ENCODE measurements around the gene CDRT4. TPM values are rescaled to one million over a fixed set of nuclear protein-coding genes. Genes with fewer than 3 reads are reported as not detected.

Gene CDRT4
- total RNA-seq, 1 experiment from 2014 or later: 13.6 TPM

Other genes starting within 250 kb of the CDRT4 start
- not detected in 2 replicates for gene PMP22, start 202.3 kb downstream of the CDRT4 start, total RNA-seq (2014; rRNA removed; shearing (Covaris generic); ENCODE audit: low replicate concordance)
- gene TEKT3, start 126.0 kb downstream of the CDRT4 start, total RNA-seq (2014; rRNA removed; shearing (Covaris generic); ENCODE audit: low replicate concordance): not detected in 2 replicates
- gene TVP23C, start 95.9 kb upstream of the CDRT4 start, total RNA-seq (2014; rRNA removed; shearing (Covaris generic); ENCODE audit: low replicate concordance): 13.7 and 13.8 TPM in 2 replicates
- 0.26 TPM in 1 of 2 replicates, not detected in the other for gene FBXW10B, start 152.1 kb upstream of the CDRT4 start, total RNA-seq (2014; rRNA removed; shearing (Covaris generic); ENCODE audit: low replicate concordance)
- 10.9 and 13.2 TPM in 2 replicates for gene TRIM16, start 216.7 kb upstream of the CDRT4 start, total RNA-seq (2014; rRNA removed; shearing (Covaris generic); ENCODE audit: low replicate concordance)
- gene ZNF286A, start 232.1 kb upstream of the CDRT4 start, total RNA-seq (2014; rRNA removed; shearing (Covaris generic); ENCODE audit: low replicate concordance): 50.5 and 51.3 TPM in 2 replicates

Measured in Karpas-422 (cell line).